Epidermal melanocyte (primary cell): Measurements from ENCODE around the gene DHRS4.
"Not testable (repeated sequence)": the region's sequence is repeated elsewhere in the genome, so short reads cannot be mapped to it uniquely, and the experiment has no call there.

Source experiments
- DNase-seq: peaks from one replicate; pipeline ENCODE4 v3.0.0; 2011; ENCODE audit warnings: low spot score; ENCODE audit not compliant: insufficient read length

The DHRS4 gene

DNA sequence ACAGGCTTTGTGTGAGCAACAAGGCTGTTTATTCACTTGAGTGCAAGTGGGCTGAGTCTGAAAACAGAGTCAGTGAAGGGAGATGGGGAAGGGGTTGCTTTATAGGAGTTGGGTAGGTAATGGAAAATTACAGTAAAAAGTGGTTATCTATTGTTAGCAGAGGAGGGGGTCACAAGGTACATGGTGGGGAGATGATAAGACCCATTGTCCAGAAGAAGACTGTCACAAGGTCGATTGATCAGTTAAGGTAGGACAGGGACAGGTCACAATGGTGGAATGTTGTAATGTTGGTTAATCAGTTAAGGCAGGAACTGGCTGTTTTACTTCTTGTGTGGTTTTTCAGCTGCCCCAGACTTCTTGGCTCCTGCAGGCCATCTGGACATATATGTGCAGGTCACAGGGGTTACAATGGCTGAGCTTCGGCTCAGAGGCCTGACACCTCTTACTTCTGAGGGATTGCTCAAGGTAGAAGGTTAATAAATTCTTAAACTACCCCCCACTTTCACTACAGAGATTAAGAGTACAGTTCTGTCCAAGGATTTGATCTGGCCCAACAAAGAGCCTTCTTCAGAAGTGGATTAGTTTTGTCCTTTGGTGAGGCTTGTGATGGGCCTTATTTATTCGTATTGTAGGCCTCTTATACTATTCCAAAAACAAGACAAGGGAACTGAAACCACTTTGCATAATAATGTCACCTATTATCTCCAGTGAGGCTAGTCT lies 13.8 kb upstream of the DHRS4 start:
- DNase-seq = no peak

DNA sequence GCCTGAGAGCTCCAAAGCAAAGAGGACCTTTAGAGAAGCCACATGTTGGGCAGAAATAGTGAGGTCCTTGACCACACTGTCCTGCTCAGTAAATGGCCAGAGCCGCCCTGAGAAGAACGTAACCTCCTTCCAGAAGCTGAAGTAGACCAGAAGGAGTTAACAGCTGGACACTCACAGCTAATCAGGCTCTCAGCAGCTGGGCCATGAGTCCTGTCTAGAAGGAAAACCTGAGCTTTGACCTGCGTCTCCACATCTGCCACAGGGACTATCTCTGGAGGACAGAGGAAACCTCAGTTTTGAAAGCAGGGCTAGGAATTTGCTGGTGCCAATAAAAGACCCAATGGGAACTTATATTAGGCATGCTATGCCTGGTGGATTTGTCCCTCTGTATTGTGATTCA lies 12.3 kb upstream of the DHRS4 start:
- DNase-seq = no peak

DNA sequence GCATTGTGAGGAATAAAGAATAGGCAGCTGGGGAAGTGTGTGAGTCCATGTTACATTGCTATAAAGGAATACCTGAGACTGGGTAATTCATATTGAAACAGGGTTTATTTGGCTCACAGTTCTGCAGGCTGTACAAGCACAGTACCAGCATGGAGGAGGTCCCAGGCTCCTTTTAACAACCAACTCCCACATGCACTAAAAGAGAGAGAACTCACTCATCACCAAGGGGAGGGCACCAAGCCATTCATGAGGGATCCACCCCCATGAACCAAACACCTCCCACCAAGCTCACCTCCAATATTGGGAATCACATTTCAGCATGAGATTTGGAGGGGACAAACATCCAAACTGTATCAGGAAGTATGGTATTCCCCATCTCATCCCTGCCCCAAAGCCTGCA lies 11.9 kb upstream of the DHRS4 start:
- DNase-seq = no peak

DNA sequence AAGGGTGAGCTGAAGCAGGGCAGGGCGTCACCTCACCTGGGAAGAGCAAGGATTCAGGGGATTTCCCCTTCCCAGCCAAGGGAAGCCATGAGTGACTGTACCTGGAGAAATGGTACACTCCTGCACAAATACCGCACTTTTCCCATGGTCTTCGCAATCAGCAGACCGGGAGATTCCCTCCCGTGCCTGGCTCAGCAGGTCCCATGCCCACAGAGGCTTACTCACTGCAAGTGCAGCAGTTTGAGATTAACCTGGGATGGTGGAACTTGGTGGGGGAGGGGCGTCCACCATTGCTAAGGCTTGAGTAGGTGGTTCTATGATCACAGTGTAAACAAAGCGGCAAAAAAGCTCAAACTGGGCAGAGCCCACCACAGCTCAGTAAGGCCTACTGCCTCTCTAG lies 11.0 kb upstream of the DHRS4 start:
- no peak for DNase-seq

DNA sequence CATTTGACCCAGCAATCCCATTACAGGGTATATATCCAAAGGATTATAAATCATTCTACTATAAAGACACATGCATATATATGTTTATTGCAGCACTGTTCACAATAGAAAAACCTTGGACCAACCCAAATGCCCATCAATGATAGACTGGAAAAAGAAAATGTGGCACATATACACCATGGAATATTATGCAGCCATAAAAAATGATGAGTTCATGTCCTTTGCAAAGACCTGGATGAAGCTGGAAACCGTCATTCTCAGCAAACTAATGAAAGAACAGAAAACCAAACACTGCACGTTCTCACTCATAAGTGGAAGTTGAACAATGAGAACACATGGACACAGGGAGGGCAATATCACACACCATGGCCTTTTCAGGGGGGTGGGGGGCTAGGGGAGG lies 4.5 kb upstream of the DHRS4 start:
- DNase-seq = not testable (repeated sequence)

DNA sequence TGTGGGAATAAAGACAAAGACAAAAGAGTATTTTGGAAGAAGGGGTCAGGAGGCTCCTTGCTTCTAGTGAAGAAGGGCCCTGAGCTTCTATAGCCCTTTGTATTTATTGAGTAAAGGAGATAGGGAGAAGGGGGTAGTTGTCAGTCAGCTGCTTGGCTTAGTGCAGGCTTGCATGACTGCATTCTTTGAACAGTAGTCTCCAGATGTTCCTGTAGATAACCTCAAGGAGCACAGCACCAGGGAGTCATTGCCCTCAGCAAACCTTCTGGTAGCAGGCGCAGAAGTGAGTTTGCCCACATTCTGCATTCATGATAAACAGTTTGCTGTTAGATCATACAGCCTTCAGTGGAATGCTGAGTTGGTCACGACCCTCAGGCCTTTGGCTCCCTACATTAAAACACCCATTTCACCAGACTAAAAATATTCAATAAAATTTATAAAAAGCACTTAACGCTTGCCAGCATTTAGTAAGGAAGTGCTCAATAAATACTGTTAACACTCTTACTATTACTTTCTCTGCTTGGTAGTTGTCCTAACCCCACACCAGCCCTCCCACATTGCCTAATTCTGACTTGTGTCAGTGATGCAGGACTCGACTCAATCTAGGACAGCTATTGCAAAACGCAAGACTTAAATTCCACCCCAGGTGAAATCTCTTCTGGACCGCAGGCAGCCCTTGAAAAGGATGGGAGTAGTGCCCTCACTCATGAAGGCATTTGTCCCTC lies 3.0 kb upstream of the DHRS4 start:
- DNase-seq = no peak

DNA sequence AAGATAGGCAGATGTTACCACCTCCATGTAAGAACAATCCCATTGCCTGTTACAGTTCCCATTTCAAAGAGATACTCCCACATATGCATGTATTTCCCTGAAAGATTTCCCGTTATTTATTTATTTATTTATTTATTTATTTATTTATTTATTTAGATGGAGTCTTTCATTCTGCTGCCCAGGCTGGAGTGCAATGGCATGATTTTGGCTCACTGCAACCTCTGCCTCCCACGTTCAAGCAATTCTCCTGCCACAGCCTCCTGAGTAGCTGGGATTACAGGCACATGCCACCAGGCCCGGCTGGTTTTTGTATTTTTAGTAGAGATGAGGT lies 2.5 kb upstream of the DHRS4 start:
- not testable (repeated sequence) for DNase-seq

DNA sequence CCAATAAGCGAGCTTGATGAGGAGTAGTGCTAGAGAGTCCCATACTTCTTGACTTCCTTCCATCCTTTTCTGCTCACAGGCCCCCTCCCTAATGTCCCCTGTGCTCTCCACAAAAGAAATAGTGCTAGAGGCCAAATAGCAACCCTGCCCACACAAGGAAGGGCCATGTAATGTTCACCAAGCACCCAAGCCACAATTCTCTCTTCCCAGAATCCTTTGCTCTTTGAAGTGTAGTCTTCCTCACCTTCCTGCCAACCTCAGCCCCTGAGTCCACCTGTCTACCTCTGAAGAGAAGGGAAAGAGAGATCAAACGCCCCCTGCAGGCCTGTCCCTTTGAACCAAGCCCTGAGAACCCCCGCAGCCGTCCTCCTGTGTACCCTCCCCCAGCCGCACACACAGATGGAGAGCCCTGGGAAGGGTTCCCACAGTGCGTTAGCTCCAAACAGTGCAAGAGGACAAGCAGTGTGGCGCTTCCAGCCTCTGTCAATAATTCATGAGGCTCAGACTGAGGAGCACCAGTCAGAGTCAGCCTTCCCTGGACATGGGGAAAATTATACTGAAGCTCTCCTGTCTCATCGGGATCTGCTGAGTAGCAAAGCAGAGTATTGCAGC lies 1.9 kb upstream of the DHRS4 start:
- DNase-seq = no peak

DNA sequence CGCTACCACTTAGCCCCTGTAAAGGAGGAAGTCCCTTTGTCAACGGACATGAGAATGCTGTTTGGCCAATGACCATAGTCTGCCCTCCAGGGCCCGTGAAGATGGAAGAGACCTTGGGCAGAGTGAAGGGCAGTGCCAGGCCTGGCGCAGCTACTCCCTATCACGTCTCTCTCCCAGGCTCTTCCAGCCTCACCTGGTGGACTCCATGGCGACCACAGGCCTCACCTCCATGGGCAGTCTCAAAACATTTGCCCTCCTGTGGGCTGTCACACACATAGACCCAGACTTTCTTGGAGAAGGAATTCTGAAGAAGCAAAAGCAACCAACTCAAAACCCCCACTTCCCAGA lies 480 bp upstream of the DHRS4 start:
- not testable (repeated sequence) for DNase-seq

DNA sequence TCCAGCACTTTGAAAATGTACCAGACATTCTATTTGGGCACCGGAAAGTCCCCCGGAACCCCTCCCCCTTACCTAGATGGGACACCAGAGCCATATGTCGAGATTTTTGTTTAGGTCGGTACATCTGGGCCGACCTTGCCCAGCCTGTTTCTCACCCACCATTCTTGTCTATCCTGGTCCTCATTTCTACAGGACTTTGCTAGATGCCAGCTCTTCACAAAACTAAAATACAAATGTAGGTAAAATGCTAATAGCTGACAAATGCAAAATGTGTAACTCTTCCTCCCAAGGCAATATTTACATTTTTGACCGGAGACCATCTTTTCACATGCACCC lies 677 bp downstream of the DHRS4 start:
- DNase-seq = not testable (repeated sequence)

DNA sequence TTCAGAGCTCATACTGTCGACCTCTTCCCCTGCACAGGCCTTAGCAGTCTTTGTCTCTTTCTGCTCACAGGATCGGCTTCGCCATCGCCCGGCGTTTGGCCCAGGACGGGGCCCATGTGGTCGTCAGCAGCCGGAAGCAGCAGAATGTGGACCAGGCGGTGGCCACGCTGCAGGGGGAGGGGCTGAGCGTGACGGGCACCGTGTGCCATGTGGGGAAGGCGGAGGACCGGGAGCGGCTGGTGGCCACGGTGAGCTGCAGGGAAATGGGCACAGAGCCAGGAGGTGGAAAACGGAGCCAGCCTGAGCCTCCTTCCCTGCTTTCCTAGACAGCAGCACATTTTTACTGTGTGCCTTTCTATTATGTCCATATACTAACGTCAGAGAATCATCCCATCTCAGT lies 1.4 kb downstream of the DHRS4 start:
- DNase-seq = not testable (repeated sequence)

DNA sequence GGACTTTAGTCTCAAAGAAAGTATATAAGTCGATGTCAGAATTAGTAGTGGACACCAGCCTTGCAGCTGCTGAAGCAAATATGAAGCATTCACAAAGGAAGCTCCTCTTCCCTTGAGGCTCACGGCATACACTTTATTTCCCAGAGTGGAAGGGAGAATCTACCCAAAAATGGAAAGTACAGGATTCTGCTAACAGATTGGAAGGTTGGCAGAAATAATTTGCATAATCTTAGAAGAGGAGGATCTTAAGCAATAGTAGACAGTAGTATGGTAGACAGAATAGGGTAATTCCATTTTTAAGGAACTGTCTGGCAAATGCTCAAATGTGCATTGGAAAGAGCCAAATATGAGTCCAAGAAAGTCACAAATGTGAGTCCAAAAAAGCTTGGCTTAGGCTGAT lies 2.2 kb downstream of the DHRS4 start:
- DNase-seq = not testable (repeated sequence)

DNA sequence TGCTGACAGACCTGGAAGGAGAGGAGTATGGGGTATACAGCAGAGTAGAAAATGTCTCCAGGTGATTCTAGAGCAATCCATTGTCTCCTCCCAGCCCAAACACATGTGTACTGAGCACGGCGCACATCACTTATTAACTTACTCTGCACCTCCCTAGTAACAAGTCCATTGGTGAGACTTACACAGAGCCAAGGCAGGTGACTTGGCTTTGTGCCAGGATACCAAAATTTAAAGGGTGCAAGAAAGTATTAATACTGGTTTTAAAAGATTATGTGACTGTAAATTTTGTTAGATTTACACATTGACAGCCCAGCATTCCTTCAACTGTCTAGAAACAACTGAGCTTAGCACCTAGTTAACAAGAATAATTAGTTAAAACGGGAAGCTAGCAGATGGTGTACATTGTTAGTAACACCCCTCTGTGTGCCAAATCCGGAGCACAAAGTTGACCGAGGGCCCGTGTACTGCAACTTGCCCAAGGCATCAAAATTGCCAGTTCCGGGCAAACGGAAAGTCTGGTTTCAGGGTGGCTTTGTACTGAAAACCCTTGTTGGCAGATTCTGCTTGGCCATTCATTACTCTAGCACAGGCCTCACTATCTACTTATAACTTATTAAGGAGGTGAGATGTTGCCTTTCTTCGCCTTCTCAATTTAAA lies 4.5 kb downstream of the DHRS4 start:
- not testable (repeated sequence) for DNase-seq

DNA sequence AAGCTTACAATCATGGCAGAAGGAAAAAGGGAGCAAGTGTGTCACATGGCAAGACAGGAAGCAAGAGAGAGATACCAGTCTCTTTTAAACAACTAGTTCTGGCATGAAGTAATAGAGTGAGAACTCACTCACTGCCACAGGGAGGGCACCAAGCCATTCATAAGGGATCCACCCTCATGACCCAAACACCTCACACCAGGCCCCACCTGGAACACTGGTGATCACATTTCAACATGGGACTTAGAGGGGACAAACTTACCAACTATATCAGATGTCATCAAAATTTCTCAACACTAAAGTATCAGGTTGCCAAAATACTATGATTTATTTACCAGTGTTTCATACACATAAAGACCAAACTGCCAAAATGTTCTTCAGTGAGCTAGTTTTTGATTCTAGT lies 7.3 kb downstream of the DHRS4 start:
- not testable (repeated sequence) for DNase-seq

DNA sequence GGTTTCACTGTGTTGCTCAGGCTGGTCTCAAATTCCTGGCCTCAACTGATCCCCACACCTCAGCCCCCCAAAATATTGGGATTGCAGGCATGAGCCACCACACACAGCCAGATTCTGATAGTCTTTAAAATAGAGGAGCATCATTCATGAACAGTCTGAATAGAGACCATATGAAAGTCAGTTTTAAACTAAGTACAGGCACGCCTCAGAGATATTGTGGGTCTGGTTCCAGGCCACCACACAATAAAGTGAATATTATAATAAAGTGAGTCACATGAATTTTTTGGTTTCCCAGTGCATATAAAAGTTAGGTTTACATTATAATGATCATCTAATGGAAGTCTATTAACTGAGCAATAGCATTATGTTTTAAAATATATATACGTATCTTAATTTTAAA lies 8.1 kb downstream of the DHRS4 start:
- not testable (repeated sequence) for DNase-seq

DNA sequence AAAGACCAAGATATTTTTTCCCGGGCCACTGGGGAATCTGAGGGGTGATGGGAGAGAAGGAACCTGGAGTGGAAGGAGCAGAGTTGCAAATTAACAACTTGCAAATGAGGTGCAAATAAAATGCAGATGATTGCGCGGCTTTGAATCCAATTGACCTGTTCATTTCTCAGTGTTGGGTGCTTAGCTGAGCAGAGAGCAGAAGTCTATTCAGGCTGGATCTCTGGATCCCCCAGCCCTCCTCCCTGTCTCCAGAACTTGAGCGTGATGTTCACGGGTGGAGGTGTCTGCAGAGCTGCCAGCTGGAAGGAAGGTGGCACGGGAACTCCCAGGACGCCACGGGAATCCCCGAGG lies 15.5 kb downstream of the DHRS4 start:
- DNase-seq = not testable (repeated sequence)

DNA sequence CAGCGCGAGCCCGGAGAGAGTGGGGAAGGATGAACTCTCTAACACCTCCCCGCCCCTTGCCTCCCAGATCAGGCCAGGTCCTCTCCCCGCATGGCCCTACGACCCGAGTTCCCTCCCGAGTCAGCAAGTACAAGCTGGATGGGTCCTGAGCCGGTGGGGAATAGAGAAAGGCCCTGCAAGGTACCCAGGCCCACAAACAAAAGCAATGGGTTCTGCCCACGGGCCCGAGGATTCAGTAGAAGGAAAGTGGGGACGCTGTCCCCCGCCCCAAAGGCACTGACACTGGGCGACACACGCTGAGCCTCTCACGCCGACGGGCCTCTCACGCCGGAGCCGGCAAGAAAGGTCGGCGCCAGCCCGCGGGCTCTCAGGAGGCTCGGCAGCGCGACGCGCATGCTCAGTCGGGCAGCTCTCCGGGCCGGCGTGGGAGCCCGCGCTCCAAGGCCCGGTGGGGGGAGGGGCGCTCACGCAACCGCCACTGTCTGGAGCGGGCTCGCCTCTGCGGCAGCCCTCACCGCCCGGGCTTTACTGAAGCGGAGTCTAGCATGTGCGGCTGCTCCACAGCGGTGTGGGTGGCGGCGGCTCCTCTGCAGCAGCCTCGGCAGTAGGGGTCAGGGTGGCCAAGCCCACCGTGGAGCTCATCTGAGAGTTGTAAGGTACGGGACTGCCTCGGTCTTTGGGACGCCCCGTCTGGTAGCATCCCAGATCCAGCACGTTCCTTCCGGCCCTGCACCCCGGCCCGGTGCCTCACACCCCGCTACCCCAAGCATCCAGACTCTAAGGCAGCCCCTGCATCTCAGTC lies 16.1 kb downstream of the DHRS4 start:
- DNase-seq = not testable (repeated sequence)

DNA sequence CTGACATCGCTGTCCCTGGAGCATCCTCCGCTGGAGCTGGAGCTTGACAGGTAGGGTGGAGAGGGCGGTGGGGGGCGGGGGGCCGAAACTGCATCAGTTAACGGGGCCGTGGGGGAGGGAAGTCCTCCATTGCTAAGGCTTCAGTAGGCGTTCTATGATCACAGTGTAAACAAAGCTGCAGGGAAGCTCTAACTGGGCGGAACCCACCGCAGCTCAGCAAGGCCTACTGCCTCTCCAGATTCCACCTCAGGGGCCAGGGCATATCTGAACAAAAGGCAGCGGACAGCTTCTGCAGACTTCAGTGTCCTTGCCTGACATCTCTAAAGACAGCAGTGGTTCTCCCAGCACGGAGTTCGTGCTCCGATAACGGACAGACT lies 16.7 kb downstream of the DHRS4 start:
- not testable (repeated sequence) for DNase-seq

DNA sequence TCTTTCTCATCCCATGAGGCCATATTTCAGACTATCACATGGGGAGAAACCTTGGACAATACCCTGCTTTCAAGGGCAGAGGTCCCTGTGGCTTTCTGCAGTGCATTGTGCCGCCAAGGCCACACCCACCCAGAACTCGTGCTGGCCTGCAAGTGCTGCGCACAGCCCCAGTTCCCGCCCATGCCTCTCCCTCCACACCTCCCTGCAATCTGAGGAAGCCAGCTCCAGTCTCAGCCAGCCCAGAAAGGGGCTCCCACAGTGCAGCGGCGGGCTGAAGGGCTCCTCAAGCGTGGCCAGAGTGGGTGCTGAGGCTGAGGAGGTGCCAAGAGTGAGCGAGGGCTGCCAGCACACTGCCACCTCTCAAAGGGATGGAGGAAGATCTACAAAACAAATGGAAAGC lies 19.6 kb downstream of the DHRS4 start:
- DNase-seq = not testable (repeated sequence)

DNA sequence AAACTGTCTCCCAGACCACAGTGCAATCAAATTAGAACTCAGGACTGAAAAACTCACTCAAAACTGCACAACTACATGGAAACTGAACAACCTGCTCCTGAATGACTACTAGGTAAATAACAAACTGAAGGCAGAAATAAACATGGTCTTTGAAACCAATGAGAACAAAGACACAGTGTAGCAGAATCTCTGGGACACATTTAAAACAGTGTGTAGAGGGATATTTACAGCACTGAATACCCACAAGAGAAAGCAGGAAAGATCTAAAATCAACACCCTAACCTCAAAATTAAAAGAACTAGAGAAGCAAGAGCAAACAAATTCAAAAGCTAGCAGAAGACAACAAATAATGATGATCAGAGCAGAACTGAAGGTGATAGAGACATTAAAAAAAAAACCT lies 20.5 kb downstream of the DHRS4 start:
- DNase-seq = not testable (repeated sequence)

DNA sequence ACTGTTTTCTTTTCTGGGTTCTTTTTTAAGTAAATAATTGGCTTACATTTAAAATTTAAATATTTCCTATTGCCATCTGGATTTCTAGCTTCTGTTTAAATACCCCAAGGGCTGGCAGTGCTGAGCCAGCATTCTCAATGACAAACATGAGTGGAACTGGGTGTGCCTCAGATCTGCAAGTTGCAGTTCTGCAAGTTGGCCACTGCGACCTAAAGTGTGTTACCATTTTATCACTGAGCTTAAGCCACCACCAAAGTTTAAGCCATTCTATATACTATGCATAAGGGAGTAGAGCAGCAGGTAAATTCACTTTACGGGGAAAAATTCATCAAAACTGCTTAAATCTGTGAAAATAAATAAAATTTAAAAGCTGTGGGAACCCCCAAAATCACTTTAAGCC lies 23.6 kb downstream of the DHRS4 start:
- not testable (repeated sequence) for DNase-seq
